Tongue (tissue), 2 donors: ENCODE measurements around the gene PTPN14. TPM values are rescaled to one million over a fixed set of nuclear protein-coding genes. Genes with fewer than 3 reads are reported as not detected.

Experiments
- DNase-seq: peaks from one replicate; pipeline ENCODE4 v3.0.0-alpha.2; 2015
- total RNA-seq: library from RNA; depleted of rRNA; stranded (reverse); fragments of >200 nt; gene quantifications from one replicate; pipeline ENCODE4 v1.2.3, GENCODE V29; 2014

PTPN14 gene
- total RNA-seq, 1 donor from 2014 or later, result 36.1 TPM

DNA sequence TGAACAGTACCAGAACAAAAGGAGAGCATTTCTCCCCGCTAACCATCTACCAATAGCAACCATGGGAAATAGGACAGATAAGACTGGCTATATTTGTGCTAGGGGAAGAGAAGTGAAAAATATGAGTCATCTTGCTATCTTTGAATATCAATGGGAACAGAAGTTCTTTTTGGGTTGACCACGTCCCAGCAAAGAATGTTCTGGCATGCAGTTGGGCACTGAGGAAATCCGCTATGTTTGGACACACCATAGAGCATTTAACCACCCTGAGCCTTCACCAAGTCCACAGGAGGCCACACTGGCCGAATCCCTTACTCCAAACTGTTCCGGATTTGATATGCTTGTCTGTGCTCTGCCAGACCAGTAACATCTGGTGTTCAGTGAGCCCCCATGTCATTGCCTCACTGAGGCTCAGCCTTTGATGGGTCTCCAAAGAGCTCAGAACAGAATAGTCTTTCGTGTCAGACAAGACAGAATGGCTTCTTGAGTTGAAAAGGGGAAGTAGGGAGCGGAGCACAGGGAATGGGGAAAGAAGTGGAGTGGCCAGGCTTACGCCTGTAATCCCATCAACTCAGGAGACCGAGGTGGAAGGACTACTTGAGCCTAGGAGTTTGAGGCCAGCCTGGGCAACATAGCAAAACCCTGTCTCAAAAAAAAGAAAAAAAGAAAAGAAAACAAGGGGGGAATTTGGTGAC lies 189.1 kb downstream of the PTPN14 start:
- peak; percentile 38 for DNase-seq

DNA sequence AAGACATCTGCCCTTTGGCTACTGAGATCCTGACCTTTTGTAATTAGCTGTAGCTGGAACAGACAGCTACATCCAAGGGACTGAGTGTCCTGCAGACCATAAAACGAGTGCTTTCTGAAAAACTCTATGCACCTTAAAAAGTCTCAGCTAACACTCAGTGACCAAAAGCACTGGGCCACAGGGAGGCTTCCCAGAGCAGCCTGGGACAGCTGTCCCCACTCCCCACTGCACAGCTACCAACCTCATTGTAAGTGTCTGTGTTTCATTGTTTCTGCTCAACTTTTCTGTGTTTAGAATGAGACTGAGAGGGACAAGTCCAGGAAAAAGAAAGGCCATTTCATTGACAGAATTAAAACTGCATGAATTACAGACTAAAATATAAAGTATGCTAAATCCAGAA lies 189.8 kb downstream of the PTPN14 start:
- DNase-seq, result no peak

DNA sequence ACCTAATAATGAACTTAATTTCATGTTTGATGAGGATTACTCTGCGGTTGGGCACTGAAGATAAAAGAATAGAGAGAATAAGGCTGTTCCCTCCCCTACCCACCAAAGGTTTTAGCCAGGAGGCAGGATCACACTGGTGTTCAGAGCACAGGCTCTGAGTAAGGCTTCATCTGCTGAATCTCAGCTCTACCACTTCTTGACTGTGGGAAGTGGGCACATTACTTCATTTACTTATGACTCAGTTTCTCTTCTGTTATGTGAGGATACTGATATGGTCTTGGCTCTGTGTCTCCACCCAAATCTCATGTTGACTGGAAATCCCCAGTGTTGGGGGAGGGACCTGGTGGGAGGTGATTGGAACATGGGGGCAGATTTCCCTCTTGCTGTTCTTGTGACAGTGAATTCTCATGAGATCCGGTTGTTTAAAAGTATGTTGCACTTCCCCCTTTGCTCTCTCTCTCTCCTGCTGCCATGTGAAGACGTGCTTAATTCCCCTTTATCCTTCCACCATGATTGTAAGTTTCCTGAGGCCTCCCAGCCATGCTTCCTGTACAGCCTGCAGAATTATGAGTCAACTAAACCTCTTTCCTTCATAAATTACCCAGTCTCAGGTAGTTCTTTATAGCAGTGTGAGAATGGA lies 190.8 kb downstream of the PTPN14 start:
- no peak for DNase-seq

DNA sequence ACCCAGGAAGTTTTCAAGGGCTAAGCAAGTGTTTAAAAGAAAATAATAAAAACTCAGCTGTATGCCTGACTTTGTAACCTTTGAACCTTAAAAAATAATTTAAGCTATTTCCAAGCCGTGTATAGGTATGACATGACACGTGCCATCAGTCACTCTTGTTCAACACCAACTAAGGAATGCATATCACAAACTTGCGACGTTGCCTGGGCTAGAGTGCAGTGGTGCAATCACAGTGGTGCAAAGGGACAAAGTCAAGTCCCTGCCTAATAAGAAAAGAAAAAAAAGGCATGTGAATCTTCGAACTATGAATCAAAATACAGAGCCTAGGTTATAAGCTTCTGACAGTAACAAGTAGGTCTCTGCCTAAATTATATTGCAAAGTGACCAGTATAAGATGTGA lies 191.3 kb downstream of the PTPN14 start:
- DNase-seq, result no peak

DNA sequence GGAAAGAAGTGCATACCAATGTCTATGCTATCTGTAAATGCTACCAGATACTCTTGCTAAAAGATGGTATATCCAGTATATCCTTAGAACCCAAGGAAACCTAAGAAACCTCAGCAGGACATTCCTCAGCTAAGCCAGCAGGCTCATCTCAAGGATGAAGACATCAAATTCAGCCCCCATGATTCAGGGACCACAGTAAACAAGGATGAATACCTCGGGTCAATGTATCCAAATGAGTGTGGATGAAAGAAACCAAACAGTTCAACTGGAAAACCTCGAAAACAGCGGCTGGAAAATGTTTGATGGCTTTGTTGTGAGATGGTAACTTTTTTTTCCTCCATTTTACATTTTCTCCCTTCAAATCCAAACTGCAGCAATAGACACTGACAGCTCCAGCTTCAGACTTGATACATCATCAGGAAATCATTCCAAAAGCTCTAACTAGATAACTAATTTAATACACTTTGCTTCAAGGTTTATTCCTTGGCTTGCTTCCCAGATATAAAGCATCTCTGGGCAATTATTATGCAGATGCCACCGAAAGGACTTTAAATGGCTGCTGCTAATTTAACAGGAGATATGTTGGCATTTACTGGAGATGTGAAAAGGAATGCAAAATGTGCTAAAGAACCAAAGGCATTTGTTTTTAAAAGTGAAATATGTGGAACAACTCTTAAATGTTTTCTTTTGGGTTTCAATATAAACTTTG lies 196.8 kb downstream of the PTPN14 start:
- DNase-seq, result no peak

DNA sequence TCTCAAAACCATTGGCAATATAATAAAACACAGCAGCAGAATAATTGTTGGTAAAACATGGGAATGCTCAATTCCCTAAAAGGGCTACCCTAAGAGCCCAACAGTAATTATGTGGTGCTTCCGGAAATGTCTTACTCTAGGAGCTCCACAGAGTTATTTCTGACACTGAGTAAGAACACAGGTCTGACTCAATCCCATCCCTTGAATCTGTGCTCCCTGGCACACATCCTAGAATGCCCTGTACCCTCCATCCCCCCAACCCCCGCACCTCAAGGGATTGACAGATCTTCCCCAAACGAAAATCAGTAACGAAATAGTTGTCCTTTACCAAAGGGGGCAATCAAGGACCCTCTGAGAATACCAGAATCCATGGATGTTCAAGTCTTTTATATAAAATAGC lies 198.6 kb downstream of the PTPN14 start:
- no peak for DNase-seq

DNA sequence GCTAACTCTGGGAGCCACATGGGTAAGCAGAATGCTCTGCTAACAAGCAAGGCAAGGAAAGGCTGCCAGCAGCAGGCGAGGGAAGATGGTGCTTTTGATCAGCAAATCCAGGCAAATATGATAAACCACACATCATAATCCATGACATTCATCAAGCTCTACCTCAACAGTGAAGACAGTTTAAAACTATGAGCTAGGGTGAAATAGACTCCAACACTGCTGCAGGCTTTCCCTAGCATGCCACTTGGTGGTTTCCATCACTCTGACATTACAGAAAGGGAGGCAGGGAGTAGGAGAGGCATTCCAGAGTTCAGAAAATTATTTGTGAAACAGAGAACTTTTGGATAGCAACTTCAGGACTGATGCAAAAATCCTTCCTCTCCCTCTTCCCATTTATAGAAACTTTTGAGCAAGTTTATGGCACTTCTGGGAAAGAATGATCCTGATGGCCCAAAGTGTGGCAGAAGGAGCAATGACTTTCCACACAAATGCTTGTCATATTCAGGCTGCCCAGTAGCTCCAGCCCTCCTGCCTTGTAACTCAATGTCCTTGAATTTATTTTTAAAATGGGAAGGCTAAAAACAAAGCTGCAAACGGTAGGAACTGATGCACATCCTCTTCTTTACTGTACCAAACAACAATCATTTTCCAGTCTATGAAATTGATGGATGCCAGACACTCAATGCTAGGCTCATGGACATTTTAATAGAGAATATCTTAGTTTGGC lies 199.7 kb downstream of the PTPN14 start:
- DNase-seq, result no peak

DNA sequence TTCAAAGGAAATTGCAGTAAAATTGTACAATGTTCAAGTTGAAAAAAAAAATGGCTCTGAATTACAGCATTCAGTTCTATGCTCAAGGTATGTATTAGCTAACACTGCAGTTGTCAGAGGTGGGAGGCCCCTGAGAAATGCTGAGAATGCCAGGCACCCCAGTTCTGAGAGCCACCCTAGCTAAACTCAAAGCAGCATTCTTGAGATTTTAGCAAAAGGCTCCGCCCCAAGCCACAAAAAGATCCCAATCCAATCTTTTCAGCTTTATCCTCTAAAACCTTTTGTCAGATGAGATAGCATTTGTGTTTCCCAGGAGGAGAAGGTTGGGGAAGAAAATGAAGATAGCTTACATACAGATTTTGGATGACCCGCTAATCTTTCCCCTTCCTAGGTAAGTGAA lies 201.6 kb downstream of the PTPN14 start:
- DNase-seq, result no peak

DNA sequence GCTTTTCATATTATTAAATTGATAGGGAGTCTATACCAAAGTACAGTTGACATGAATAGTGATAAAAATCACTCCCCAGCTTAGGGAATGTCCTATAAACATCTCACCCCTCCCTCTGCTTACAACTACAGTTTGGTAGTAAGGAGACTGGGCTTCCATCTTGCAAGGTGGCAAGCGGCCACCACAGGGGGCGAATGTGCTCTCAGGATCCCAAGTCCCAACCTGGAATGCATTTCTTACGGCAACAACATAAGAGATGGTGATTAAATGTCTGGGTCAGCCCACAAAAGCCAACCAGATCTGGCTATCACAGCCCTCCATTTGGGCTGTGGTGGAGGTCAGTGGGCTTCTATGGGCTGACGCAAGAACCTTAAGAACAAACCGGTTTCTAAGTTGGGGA lies 202.4 kb downstream of the PTPN14 start:
- no peak for DNase-seq

DNA sequence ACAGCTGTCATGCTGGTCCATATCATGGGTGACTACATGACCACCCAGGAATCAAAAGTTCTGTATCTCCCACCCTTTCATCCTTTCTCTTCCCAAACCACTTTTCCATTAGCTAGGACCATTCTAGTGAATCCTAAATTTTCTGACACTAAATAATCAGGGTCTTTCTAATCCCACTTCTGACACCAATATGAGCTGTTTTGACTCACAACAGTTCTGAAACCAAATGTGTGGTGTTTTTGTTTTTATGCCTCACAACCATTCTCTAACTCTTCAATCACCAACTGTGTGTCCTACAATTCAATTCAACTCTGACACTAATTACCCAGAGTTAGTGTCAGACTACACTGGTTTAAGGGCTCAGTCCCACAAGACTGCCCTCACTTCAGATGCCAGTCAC lies 206.5 kb downstream of the PTPN14 start:
- no peak for DNase-seq

DNA sequence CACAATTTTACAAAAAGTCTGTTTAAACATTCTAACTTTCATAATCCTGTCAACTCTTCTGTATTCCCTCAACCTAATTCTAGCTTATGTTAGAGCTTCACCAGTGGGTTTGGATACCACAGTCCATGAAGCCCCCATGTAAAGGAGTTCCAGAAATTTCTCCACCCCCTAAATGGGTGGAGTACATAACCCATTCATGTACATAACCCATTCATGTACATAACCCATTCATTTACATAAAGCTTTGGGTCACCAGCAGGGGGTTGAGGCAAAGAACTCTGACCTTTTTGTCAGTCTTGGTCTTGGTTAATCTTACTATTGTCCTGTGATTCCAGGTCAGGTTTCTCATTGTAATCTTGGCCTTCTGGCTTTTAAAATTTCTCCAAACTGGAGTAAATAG lies 208.9 kb downstream of the PTPN14 start:
- no peak for DNase-seq

DNA sequence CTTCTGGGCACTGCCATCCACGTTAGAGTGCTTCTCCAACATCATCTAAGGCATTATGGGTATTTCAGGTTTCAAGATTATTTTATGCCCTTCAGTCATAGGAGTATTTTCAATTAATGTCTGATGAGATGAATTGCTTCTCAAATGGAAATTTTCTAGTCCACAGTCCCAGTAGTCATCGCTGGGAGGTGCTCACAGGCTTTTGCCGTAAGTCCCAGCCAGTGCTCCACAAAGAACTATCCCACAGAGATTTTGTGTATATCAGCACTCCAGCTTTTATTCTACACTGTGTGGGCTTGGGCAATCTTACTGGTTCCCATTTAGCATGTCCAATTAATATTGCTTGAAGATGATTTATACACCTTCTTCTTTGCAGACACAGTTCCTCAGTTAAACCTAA lies 209.5 kb downstream of the PTPN14 start:
- DNase-seq, result no peak

DNA sequence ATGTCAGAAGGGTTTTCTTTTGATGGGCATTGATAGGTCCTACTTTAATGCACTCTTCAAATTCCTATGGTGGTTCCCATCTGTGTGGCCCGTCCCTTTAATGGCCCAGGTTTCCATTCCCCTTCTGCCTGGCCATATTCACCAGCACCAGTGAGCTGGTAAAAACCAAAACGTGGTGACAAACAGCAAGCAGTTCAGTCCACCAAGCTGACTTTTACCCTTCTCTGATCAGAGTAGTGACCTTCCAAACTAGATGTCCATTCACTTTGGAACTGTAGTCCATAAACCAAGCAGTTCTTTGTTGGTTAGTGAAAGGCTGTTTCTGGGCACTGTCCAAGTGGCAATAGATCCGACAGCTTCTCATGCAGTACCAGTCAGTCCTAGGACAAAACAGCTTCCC lies 209.9 kb downstream of the PTPN14 start:
- DNase-seq, result no peak

DNA sequence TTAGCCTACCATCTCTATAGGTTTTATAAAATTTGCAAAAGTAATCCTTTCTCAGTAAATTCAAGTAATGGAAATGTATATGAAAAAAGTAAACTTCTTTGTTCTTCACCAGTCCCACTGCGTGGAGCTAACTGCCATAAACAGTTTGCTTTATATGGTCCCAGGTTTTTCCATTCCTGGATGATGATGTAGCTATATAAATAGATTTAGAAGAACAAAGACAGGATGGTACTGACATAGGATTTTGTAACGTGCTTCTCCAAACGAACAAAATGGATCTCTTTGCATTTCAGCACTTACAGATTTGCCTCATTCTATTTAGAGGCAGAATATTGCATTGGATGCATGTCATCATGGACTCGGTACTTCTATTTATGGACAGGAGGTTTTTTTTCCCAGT lies 213.2 kb downstream of the PTPN14 start:
- DNase-seq, result no peak

DNA sequence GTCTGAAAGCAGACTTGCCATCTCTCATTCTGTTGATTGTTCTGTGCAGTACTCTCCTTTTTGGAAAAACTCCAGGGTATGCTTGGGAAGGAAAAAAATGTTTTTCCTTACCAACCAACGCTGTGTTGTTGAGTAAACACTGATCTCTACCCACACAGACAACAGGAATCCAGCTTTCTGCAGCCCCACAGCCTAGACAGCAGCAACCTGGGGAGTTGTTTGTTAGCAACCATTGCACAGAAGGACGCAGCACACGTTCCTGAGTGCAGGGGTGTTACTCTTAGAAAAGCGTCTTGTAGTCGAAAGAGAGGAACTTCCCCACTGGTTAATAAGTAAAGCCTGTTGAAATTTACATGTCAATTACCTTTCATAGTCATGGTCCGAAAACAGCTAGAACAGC lies 213.9 kb downstream of the PTPN14 start:
- peak; percentile 62 for DNase-seq

DNA sequence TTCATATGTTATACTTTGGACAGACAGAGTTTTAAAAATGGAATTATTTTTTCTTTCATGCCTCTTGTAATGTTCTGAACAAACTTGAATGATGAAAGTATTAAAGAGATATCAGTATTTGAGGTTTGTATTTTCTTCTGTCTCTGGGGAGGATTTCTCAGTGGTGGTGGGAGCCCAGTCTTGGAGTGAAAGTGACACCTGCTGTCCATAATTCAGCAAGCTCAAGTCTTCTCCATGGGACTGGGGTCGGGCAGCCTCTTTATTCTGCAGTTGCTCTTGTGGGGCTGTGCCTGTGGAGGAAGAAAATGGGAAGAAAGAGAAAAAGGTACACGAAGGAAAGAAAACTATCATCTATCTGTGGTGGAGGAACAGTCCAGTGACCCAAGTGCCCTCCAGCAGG lies 214.4 kb downstream of the PTPN14 start:
- no peak for DNase-seq

DNA sequence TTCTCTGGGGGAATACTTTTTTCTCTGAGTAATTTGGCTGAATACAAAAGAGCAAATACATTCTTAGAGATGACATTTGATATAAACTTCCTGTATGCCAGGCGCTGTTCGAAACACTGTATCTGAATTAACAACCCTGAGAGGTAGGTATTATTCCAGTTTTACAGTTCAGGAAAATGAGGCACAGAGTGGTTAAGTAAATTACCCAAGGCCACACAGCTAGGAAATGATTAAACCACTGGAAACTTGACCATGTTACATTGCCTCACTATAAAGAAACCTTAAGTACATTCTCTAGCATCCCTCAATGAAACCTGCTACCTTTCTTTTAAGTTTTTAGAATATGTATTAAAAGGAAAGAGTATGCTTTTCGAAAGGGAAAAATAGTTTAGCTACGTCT lies 215.8 kb downstream of the PTPN14 start:
- DNase-seq, result no peak

DNA sequence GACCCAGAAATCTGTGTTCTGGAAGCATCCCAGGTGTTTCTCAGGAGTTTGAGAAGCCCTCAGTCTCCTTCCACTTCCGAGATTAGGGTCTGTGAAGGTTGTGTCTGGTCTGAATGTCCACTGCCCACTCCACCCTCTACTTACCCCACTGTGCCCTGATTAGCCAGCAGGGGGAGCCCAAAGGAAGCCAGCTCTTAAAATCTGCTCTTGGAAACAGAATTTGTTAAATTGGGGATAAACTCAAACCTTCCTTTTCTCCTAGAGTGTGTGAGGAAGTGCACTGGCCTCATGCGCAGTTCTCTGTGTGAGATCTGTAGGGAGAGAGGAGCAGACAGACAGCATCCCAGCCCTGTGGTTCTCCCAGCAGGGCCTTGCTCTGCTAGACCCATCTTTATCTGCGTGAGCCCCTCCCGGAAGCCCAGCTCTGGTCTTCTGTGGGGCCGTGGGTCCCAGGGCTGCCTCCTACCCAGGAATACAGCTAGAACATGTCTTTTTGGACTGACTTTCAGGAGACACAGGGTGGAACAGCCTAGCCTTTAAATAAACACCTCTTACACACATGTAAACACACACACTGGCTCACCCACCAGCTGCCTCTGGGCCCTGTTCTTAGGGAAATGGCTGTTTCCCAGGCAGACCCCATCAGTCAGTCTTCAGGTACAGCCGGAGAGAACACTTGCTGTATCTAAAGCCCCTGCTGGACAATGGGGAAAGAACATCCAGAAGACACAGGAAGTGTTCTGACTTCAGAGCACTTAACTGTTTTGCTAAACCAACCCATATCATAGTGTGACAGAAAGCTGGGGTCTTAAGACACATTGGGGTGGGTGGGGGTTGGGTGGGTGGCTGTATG lies 218.2 kb downstream of the PTPN14 start:
- peak; percentile 76 for DNase-seq

DNA sequence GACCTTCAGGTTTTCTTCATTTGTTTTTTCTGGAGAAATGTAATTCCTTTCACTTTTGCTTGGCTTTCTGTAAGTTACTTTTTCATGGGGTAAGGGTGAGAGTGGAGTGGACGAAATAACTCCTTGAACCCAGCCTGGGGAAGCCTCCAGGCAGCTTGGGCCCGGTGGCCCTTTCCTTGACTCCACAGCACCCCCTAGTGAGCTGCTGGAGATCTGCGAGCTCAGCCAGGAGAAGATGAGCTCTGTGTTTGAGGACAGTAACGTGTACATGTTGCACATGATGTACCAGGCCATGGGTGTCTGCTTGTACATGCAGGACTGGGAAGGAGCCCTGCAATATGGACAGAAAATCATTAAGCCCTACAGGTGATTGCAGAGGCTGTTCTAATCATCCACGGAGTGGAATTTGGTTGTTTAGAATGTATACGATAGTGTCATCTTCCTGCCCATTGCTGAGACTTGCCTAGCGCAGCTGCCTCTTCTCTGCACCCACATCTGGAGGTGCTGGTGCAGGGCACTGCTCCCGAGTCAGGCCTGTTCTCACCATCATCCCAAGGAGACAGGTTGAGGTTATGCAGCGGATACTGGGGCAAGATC lies 219.5 kb downstream of the PTPN14 start:
- DNase-seq, result peak; percentile 40

DNA sequence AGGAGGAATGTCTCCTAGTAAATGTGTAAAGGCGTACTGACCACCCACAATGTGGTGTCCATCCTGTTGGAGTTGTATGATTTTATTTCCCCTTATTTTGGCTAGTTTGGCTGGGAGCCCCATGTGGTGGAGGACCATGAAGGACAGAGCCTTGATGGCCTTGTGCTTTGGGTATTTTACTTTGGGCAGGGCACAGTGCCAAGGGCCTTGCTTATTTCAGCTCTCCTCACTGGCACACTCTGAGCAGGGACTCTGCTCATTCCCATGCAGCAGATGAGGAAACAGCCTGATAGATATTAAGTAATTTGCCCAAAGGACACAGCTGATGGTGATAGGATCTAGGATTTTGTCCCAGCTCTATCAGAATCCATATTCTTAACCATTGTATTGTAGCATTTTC lies 220.2 kb downstream of the PTPN14 start:
- DNase-seq, result no peak

DNA sequence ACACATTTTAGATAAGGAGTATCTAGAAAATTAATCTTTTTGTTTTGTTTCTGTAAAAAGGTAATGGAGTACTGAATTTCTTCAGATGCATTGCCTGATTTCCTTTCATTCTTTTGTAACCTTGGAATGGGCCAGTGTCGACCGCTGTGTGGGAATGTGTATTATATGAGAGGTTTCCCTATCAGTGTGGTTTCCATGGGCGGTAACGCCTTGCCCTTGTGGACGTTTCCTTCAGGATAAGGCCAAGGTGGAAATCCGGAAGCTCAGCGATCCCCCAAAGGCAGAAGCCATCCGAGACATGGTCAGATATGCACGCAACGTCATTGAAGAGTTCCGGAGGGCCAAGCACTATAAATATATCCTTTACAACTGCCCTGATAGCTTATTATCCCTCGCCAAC lies 220.7 kb downstream of the PTPN14 start:
- no peak for DNase-seq

DNA sequence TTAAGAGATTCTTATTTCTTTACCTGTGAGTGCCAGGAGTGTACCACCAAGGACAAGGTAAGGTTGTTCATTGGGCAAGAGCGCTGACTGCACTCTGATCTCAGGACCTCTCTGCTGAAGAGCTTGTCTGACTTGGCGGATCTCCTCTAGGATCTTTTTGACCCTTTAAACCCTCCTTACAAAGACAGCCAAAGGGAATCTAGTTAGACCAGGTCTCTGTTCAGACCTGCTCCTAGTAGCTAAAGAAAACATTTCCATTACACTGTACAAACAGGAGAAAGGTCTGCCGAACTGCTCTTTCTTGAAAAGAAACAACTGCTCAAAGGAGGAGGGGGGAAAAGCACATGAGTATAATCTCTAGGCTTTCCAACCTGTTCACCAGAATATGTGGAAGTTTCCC lies 221.2 kb downstream of the PTPN14 start:
- peak; percentile 49 for DNase-seq
